Measurements from ENCODE around the gene CDC6.

GRCh38 chr17:40326014-40326831, 38.5 kb downstream of the CDC6 start:
- no peak for TF ChIP-seq CTCF (conservative IDR thresholded peaks at IDR 0.05; ENCODE audit: low read length)
- TF ChIP-seq EZH2phosphoT487 (IDR thresholded peaks at IDR 0.05; ENCODE audit: borderline replicate concordance), result no peak
